ENCODE results near the gene NSRP1. TPM values are rescaled to one million over a fixed set of nuclear protein-coding genes. Genes with fewer than 3 reads are reported as not detected.

Gene NSRP1
- total and polyA plus RNA-seq, 2 of the 4 experiments (the other 2 are of a cell fraction), result 3.4 to 14.2 TPM

- no peak for ATAC-seq (ENCODE audit: low read depth)
- BruUV-seq (replicated peaks), result no TSS peak
These were observed 91.6 kb downstream of the NSRP1 start for GRCh38 chr17:30208214-30208613.

More at GRCh38 chr17:30208214-30208613, 91.6 kb downstream of the NSRP1 start:
- Histone ChIP-seq H4K8ac (ENCODE audit: low read depth in 2 of 2, low read length in 2 of 2) (no peak overlapping the region), H3K9me1 (ENCODE audit: insufficient read depth, low read length) (peaks cover 3% of the 10 kb centered on the region; the same call in 1 of the 2 replicates), H3K79me1 (ENCODE audit: low read depth in 1 of 2, low read length in 2 of 2) (no peaks in the 10 kb centered on the region), H4K5ac (ENCODE audit: low read depth, low read length) (no peak overlapping the region), H3K4ac (ENCODE audit: low read depth, low read length) (no peak overlapping the region), H2AFZ (replicated peaks; ENCODE audit: low read length, poor library complexity) (no peak overlapping the region), H3K4me3 (ENCODE audit: insufficient read depth, low read depth, low read length) (no peak overlapping the region), H4K91ac (ENCODE audit: insufficient read depth, low read depth, low read length) (no peak overlapping the region), H3K9ac (ENCODE audit: low read depth, low read length) (no peak overlapping the region), H2BK5ac (ENCODE audit: low read depth, low read length, poor library complexity, severe bottlenecking) (no peak overlapping the region), H4K20me1 (ENCODE audit: insufficient read depth, low read length) (no peaks in the 10 kb centered on the region), H3K56ac (ENCODE audit: extremely low read depth, insufficient read depth, low read length) (no peak overlapping the region), H2AK9ac (replicated peaks; ENCODE audit: low read depth, low read length, poor library complexity) (no peak overlapping the region), H2AK5ac (ENCODE audit: low read depth, low read length) (no peak overlapping the region), H3K36me3 (ENCODE audit: control insufficient read depth, insufficient read depth, low read length) (no peaks in the 10 kb centered on the region), H2BK120ac (ENCODE audit: low read depth, low read length) (no peak overlapping the region), H3K9me3 (ENCODE audit: control insufficient read depth, insufficient read depth, low read length) (no peaks in the 10 kb centered on the region), H3K27ac (ENCODE audit: insufficient read depth, low read length) (no peak overlapping the region), H3K23ac (ENCODE audit: low read depth, low read length) (no peak overlapping the region), H3K4me1 (ENCODE audit: control insufficient read depth, insufficient read depth, low read length) (no peaks in the 10 kb centered on the region), H2BK20ac (ENCODE audit: low read depth, low read length) (no peak overlapping the region), H2BK15ac (ENCODE audit: low read depth, low read length) (no peak overlapping the region), H3K27me3 (ENCODE audit: control insufficient read depth, insufficient read depth, low read length) (peaks cover 42% of the 10 kb centered on the region), H3K14ac (replicated peaks; ENCODE audit: low read depth, low read length) (no peak overlapping the region), H3K4me2 (ENCODE audit: low read depth, low read length) (no peak overlapping the region), H3K18ac (ENCODE audit: low read depth, low read length) (no peak overlapping the region)
- POLR2A ChIA-PET (ENCODE audit: unreplicated experiment), result no interaction called here
- no CpG with 5 or more reads among the region's 3 CpGs for WGBS, 2 experiments (ENCODE audit: extremely low coverage in 2 of 2, insufficient read length in 1 of 2)
- DNase-seq, result no peak
- dilution Hi-C loops (cut with HindIII; ENCODE audit: low sequenced_read_pairs, unreplicated experiment), result no loop called here
- no peak for TF ChIP-seq POLR2A (IDR thresholded peaks at IDR 0.05; ENCODE audit: low read depth, low read length)
- no peak for TF ChIP-seq CHD1 (IDR thresholded peaks at IDR 0.05; ENCODE audit: low read depth, low read length)
- TF ChIP-seq FOS (IDR thresholded peaks at IDR 0.05; ENCODE audit: low read depth, low read length), result no peak
- no peak for TF ChIP-seq NFE2L2 (IDR thresholded peaks at IDR 0.05; ENCODE audit: low read depth, low read length)
- TF ChIP-seq MAFK (IDR thresholded peaks at IDR 0.05; ENCODE audit: low read depth, low read length), result no peak
- no peak for TF ChIP-seq RCOR1 (IDR thresholded peaks at IDR 0.05; ENCODE audit: insufficient replicate concordance, low read length)
- no peak for TF ChIP-seq RFX5 (IDR thresholded peaks at IDR 0.05; ENCODE audit: low read depth, low read length)
- in situ Hi-C loops (cut with MboI; ENCODE audit: low sequenced_read_pairs), result no loop called here
- CTCF ChIA-PET, result interaction anchor here (0.6 kb wide), 1 partner anchor 48 kb away, joined by 5 read pairs; no protein-coding TSS in a partner anchor
- intact Hi-C loops (cut with micrococcal nuclease), result no loop called here

Measured in IMR-90 (cell line).